ENCODE results near the gene CSMD2.

GRCh38 chr1:33668695-33669094 is 496.3 kb downstream of the CSMD2 start:
- TF ChIP-seq CTCF (IDR thresholded peaks at IDR 0.05) (no peak), SMAD4 (CRISPR knock-in tag; IDR thresholded peaks at IDR 0.05) (no peak), USF2 (CRISPR knock-in tag; IDR thresholded peaks at IDR 0.05) (no peak), CBFB (CRISPR knock-in tag; IDR thresholded peaks at IDR 0.05; ENCODE audit: low read depth) (no peak), MYBL2 (CRISPR knock-in tag; IDR thresholded peaks at IDR 0.05) (no peak), FOXJ3 (CRISPR knock-in tag; IDR thresholded peaks at IDR 0.05; ENCODE audit: borderline replicate concordance) (no peak), ELF4 (CRISPR knock-in tag; IDR thresholded peaks at IDR 0.05; ENCODE audit: low read depth) (no peak), NR2C2 (CRISPR knock-in tag; IDR thresholded peaks at IDR 0.05) (no peak), NR3C1 (CRISPR knock-in tag; conservative IDR thresholded peaks at IDR 0.05; ENCODE audit: low read depth) (no peak), NFYB (CRISPR knock-in tag; conservative IDR thresholded peaks at IDR 0.05; ENCODE audit: low read depth) (no peak), GABPB1 (CRISPR knock-in tag; IDR thresholded peaks at IDR 0.05) (no peak), SP1 (CRISPR knock-in tag; conservative IDR thresholded peaks at IDR 0.05) (no peak), ESRRA (CRISPR knock-in tag; IDR thresholded peaks at IDR 0.05; ENCODE audit: borderline replicate concordance) (no peak)

Measured in WTC11 (cell line).